HepG2 (cell line): ENCODE results near the gene SUOX. TPM values are rescaled to one million over a fixed set of nuclear protein-coding genes. Genes with fewer than 3 reads are reported as not detected.
A peak's percentile ranks its signal among the peaks of the same experiment; 100 is the strongest.

Experiments used
- ARHGAP35 ChIP-seq: sonication (generic); formaldehyde crosslinking; IDR thresholded peaks from 2 replicates; pipeline ENCODE4 v1.9.0; 2022; ENCODE audit warnings: mild to moderate bottlenecking, inconsistent platforms, moderate library complexity, missing genetic modification reagents, borderline replicate concordance
- E2F5 ChIP-seq: sonication (generic); formaldehyde crosslinking; conservative IDR thresholded peaks from 2 replicates; pipeline ENCODE4 v1.4.0; 2020; ENCODE audit warnings: missing genetic modification reagents
- FOSL1 ChIP-seq: sonication (generic); formaldehyde crosslinking; IDR thresholded peaks from 2 replicates; pipeline ENCODE4 v1.9.0; 2021; ENCODE audit warnings: missing genetic modification reagents, borderline replicate concordance
- FOXA1 ChIP-seq, 2 experiments: fragments of 450-650 bp in 1 of 2; sonication (generic) in 1 of 2; formaldehyde crosslinking in 1 of 2; IDR thresholded peaks; 2 replicates each; pipeline versions ENCODE4 v1.4.0 to v1.6.1; 2016 to 2020; ENCODE audit warnings: missing genetic modification reagents in 1 of 2
- IKZF5 ChIP-seq: IDR thresholded peaks from 2 replicates; pipeline ENCODE4 v1.6.1; 2018; ENCODE audit warnings: missing genetic modification reagents, mild to moderate bottlenecking, missing compliant biosample characterization
- ISX ChIP-seq: sonication (generic); formaldehyde crosslinking; conservative IDR thresholded peaks from 2 replicates; pipeline ENCODE4 v1.5.0; 2020; ENCODE audit warnings: missing genetic modification reagents
- KLF11 ChIP-seq: IDR thresholded peaks from 2 replicates; pipeline ENCODE4 v1.6.1; 2016; ENCODE audit warnings: missing compliant biosample characterization
- MYC ChIP-seq: sonication (generic); formaldehyde crosslinking; IDR thresholded peaks from 2 replicates; pipeline ENCODE4 v1.9.0; 2021; ENCODE audit warnings: missing genetic modification reagents, borderline replicate concordance
- PCBP1 ChIP-seq: fragments of 200-400 bp; formaldehyde crosslinking; IDR thresholded peaks from 2 replicates; pipeline ENCODE4 v1.6.1; 2017; ENCODE audit warnings: mild to moderate bottlenecking, low read depth, low read length, borderline replicate concordance
- PRMT3 ChIP-seq: sonication (generic); formaldehyde crosslinking; IDR thresholded peaks from 2 replicates; pipeline ENCODE4 v1.8.1; 2022; ENCODE audit warnings: low read depth, mild to moderate bottlenecking, moderate library complexity, missing genetic modification reagents, borderline replicate concordance
- RFX3 ChIP-seq: IDR thresholded peaks from 2 replicates; pipeline ENCODE4 v1.6.1; 2016; ENCODE audit warnings: missing biosample characterization, missing genetic modification reagents
- SATB2 ChIP-seq: sonication (generic); formaldehyde crosslinking; IDR thresholded peaks from 2 replicates; pipeline ENCODE4 v1.5.0; 2020; ENCODE audit warnings: missing genetic modification reagents
- SIN3B ChIP-seq: fragments of 150-350 bp; IDR thresholded peaks from 2 replicates; pipeline ENCODE4 v1.6.1; 2014; ENCODE audit warnings: low read length
- THAP8 ChIP-seq: sonication (generic); formaldehyde crosslinking; IDR thresholded peaks from 2 replicates; pipeline ENCODE4 v1.5.1; 2020; ENCODE audit warnings: missing genetic modification reagents, mild to moderate bottlenecking, borderline replicate concordance
- ZFAT ChIP-seq: sonication (generic); formaldehyde crosslinking; conservative IDR thresholded peaks from 2 replicates; pipeline ENCODE4 v1.8.1; 2023; ENCODE audit warnings: missing genetic modification reagents, inconsistent platforms
- ZNF138 ChIP-seq: sonication (generic); formaldehyde crosslinking; IDR thresholded peaks from 2 replicates; pipeline ENCODE4 v1.5.0; 2020; ENCODE audit warnings: mild to moderate bottlenecking, low read depth, missing genetic modification reagents
- ZNF180 ChIP-seq: sonication (generic); formaldehyde crosslinking; IDR thresholded peaks from 2 replicates; pipeline ENCODE4 v1.4.0; 2020; ENCODE audit warnings: low read depth, missing genetic modification reagents, borderline replicate concordance
- ZNF205 ChIP-seq: IDR thresholded peaks from 2 replicates; pipeline ENCODE4 v1.6.1; 2018; ENCODE audit warnings: missing biosample characterization, missing genetic modification reagents
- ZNF234 ChIP-seq: sonication (generic); formaldehyde crosslinking; conservative IDR thresholded peaks from 2 replicates; pipeline ENCODE4 v1.5.1; 2020; ENCODE audit warnings: mild to moderate bottlenecking, missing genetic modification reagents
- ZNF30 ChIP-seq: sonication (generic); formaldehyde crosslinking; IDR thresholded peaks from 2 replicates; pipeline ENCODE4 v1.5.0; 2020; ENCODE audit warnings: mild to moderate bottlenecking, missing genetic modification reagents
- ZNF337 ChIP-seq: sonication (generic); formaldehyde crosslinking; IDR thresholded peaks from 2 replicates; pipeline ENCODE4 v1.5.1; 2020; ENCODE audit warnings: missing genetic modification reagents, low read depth, mild to moderate bottlenecking, borderline replicate concordance
- ZNF615 ChIP-seq: sonication (generic); formaldehyde crosslinking; IDR thresholded peaks from 2 replicates; pipeline ENCODE4 v1.5.0; 2020; ENCODE audit warnings: mild to moderate bottlenecking, missing genetic modification reagents, borderline replicate concordance
- ZNF674 ChIP-seq: sonication (generic); formaldehyde crosslinking; IDR thresholded peaks from 2 replicates; pipeline ENCODE4 v1.5.0; 2020; ENCODE audit warnings: low read depth, mild to moderate bottlenecking, missing genetic modification reagents
- polyA plus RNA-seq, 8 experiments: library from polyadenylated mRNA; depleted of rRNA in 3 of 8; stranded (reverse) in 7 of 8; unstranded in 1 of 8; fragments of >200 nt; fragmentation: Illumina TruSeq in 4 of 8; extraction: Trizol in 4 of 8; gene quantifications; 2 replicates each; pipeline versions ENCODE4 v1.2.1 to v1.2.3, GENCODE V29; 2011 to 2016; ENCODE audit warnings: low read depth in 4 of 8, missing spikeins in 1 of 8, mixed read lengths in 1 of 8; ENCODE audit not compliant: insufficient read depth in 1 of 8
- total RNA-seq, 5 experiments: library from RNA; depleted of rRNA; stranded (reverse); fragments of >200 nt; fragmentation: Illumina TruSeq; extraction: Trizol; gene quantifications; 2 replicates each; pipeline ENCODE4 v1.2.3, GENCODE V29; 2016; ENCODE audit warnings: low read depth in 1 of 5
- TF ChIP-seq, protein P1 (sequence below): sonication (generic); formaldehyde crosslinking; IDR thresholded peaks from 2 replicates; pipeline ENCODE4 v1.4.0; 2020; ENCODE audit warnings: mild to moderate bottlenecking, low read depth, missing genetic modification reagents

SUOX gene
- total and polyA plus RNA-seq, 2 of the 13 experiments (the other 11 are each of a cell fraction or from before 2014, with no cell fraction given), result 23.9 to 25.9 TPM

DNA sequence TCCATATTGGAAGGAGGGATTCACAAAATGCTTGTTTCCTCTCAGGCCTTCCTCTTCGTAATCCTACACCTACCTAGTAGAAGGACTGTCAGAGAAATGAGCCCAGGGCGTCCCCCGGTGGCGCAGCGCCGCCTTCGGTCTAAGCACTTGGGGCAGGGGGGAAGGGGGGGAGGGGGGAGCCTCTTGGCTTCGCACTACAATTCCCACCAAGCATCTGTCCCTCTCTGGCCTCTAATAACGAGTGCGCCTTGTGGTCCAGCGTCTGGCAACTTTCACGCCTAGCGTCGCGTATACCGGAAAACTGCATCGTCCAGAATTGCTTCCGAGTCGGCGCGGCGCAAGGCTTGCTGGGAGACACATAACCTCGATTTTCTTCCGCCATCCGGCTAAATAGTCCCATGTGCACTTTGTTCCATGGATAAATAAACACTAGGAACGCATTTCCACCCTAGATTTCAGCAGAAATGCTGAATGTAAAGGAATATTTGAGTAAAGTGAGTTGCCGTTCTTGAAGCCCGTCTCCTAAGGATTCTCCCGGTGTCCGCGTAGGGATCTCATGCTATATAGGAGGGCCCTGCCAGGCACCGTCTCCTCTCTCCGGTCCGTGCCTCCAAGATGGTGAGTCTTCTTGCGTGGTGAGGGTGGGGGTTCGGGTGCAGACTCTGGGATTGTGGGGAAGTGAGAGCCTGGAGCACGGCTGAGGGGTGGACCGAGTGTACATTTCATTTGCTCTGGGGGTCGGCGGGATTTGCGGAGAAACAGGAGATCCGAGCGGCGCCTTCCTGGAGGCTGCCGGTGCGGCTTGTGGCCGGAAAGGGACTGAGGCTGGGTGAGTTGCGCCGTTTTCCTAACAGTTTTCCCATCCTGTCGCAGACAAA lies 44.7 kb downstream of the SUOX start, which contains the start of gene RPS26 (continued):
- TF ChIP-seq, protein P1, sequence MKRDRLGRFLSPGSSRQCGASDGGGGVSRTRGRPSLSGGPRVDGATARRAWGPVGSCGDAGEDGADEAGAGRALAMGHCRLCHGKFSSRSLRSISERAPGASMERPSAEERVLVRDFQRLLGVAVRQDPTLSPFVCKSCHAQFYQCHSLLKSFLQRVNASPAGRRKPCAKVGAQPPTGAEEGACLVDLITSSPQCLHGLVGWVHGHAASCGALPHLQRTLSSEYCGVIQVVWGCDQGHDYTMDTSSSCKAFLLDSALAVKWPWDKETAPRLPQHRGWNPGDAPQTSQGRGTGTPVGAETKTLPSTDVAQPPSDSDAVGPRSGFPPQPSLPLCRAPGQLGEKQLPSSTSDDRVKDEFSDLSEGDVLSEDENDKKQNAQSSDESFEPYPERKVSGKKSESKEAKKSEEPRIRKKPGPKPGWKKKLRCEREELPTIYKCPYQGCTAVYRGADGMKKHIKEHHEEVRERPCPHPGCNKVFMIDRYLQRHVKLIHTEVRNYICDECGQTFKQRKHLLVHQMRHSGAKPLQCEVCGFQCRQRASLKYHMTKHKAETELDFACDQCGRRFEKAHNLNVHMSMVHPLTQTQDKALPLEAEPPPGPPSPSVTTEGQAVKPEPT, result peak; percentile 70; the same call in 1 of the 2 replicates
- peak; percentile 63; the same call in 1 of the 2 replicates for TF ChIP-seq ZFAT (CRISPR knock-in tag)
- peak; percentile 78 for TF ChIP-seq MYC (CRISPR knock-in tag)
- TF ChIP-seq KLF11, result peak; percentile 77; the same call in 1 of the 2 replicates
- no peak; the same call in 1 of the 2 replicates for TF ChIP-seq PRMT3 (CRISPR knock-in tag)
- no peak for TF ChIP-seq ZNF337 (CRISPR knock-in tag)
- peak; percentile 93 for TF ChIP-seq IKZF5
- 0 out of 2 replicates have a peak, but pooled peaks have one; percentile 82 for TF ChIP-seq ISX (CRISPR knock-in tag)
- 0 out of 2 replicates have a peak, but pooled peaks have one; percentile 18 for TF ChIP-seq E2F5 (CRISPR knock-in tag)
- peak; percentile 86; the same call in 1 of the 2 replicates for TF ChIP-seq ZNF180 (CRISPR knock-in tag)
- TF ChIP-seq ZNF138 (CRISPR knock-in tag), result 0 out of 2 replicates have a peak, but pooled peaks have one; percentile 66
- TF ChIP-seq ZNF30 (CRISPR knock-in tag), result no peak
- peak; percentile 23 for TF ChIP-seq ZNF205 (CRISPR knock-in tag)
- TF ChIP-seq ZNF674 (CRISPR knock-in tag), result no peak
- TF ChIP-seq ZNF234 (CRISPR knock-in tag), result no peak
- no peak; the same call in 1 of the 2 replicates for TF ChIP-seq FOSL1
- TF ChIP-seq FOXA1 (IDR thresholded peaks at IDR 0.05), result no peak
- TF ChIP-seq FOXA1 (CRISPR knock-in tag; IDR thresholded peaks at IDR 0.05), result no peak
- peak; percentile 87; the same call in 1 of the 2 replicates for TF ChIP-seq SATB2 (CRISPR knock-in tag)
- TF ChIP-seq THAP8 (CRISPR knock-in tag), result no peak
- 0 out of 2 replicates have a peak, but pooled peaks have one; percentile 53 for TF ChIP-seq SIN3B
- peak; percentile 78; the same call in 1 of the 2 replicates for TF ChIP-seq ARHGAP35 (CRISPR knock-in tag)
- TF ChIP-seq RFX3 (CRISPR knock-in tag), result no peak; the same call in 1 of the 2 replicates
- TF ChIP-seq PCBP1, result peak; percentile 95; the same call in 1 of the 2 replicates
- no peak for TF ChIP-seq ZNF615
